H1 (cell line): ENCODE results near the gene HLA-DMB. TPM values are rescaled to one million over a fixed set of nuclear protein-coding genes. Genes with fewer than 3 reads are reported as not detected.

Experiments used
- CTCF ChIA-PET: fragments of 300-600 bp; sonication (Branson Sonifier 250); formaldehyde crosslinking; loops from one replicate; lab custom pipeline; 2021; ENCODE audit not compliant: partially characterized antibody; lab: Charles Lee
- POLR2A ChIA-PET: fragments of 300-600 bp; sonication (Branson Sonifier 250); formaldehyde crosslinking; loops from one replicate; lab custom pipeline; 2021; ENCODE audit warnings: inconsistent platforms; ENCODE audit not compliant: partially characterized antibody; lab: Charles Lee
- DNase-seq, 2 experiments: peaks; one replicate each; pipeline versions ENCODE4 v3.0.0 to v3.0.0-alpha.2; 2010 to 2022; ENCODE audit warnings: low spot score in 2 of 2, low read depth in 1 of 2, mixed read lengths in 1 of 2
- FAIRE-seq: peaks from 2 replicates; lab custom pipeline; 2011; peaks lifted over from hg19 to GRCh38; lab: Jason Lieb, UNC
- H2AFZ ChIP-seq: 2 replicates; pipeline ENCODE4 v1.8.1; 2012; ENCODE audit warnings: low read length, inconsistent platforms
- H2AK5ac ChIP-seq: 2 replicates; pipeline ENCODE4 v1.6.1; 2013; ENCODE audit warnings: low read depth, low read length
- H2BK120ac ChIP-seq: replicated peaks from 2 replicates; pipeline ENCODE3; 2013; ENCODE audit warnings: low read depth, low read length, inconsistent platforms
- H2BK12ac ChIP-seq: 2 replicates; pipeline ENCODE4 v1.6.1; 2013; ENCODE audit warnings: low read depth, low read length
- H2BK15ac ChIP-seq: 2 replicates; pipeline ENCODE4 v1.6.1; 2013; ENCODE audit warnings: low read length
- H2BK20ac ChIP-seq: 2 replicates; pipeline ENCODE4 v1.6.1; 2013; ENCODE audit warnings: low read length
- H2BK5ac ChIP-seq: 2 replicates; pipeline ENCODE4 v1.6.1; 2013; ENCODE audit warnings: low read depth, low read length
- H3K14ac ChIP-seq: 2 replicates; pipeline ENCODE4 v1.6.1; 2013; ENCODE audit warnings: inconsistent platforms; ENCODE audit not compliant: insufficient read length
- H3K18ac ChIP-seq: 2 replicates; pipeline ENCODE4 v1.6.1; 2013; ENCODE audit warnings: low read length; ENCODE audit errors: extremely low read depth
- H3K23ac ChIP-seq: 2 replicates; pipeline ENCODE4 v1.6.1; 2013; ENCODE audit warnings: inconsistent platforms; ENCODE audit not compliant: insufficient read length
- H3K23me2 ChIP-seq: 2 replicates; pipeline ENCODE4 v1.6.1; 2013; ENCODE audit warnings: low read depth, low read length
- H3K27ac ChIP-seq: 2 replicates; pipeline ENCODE4 v1.6.1; 2011; ENCODE audit warnings: low read depth, low read length, inconsistent platforms
- H3K27me3 ChIP-seq, 4 experiments: replicated peaks in 1 of 4; 1 replicate in 1 of 4; 2 replicates in 3 of 4; pipeline versions ENCODE4 v1.6.1 to v1.8.1; 2011 to 2013; ENCODE audit warnings: low read length in 3 of 4, mild to moderate bottlenecking in 3 of 4, inconsistent platforms in 2 of 4, mixed read lengths in 2 of 4, moderate library complexity in 1 of 4; ENCODE audit not compliant: control insufficient read depth in 3 of 4, insufficient read depth in 3 of 4; ENCODE audit errors: extremely low read depth in 1 of 4
- H3K36me3 ChIP-seq, 4 experiments: 2 replicates each; pipeline versions ENCODE4 v1.6.1 to v1.8.1; 2011 to 2013; ENCODE audit warnings: mild to moderate bottlenecking in 4 of 4, low read length in 3 of 4, moderate library complexity in 2 of 4, control low read depth in 1 of 4, inconsistent platforms in 1 of 4; ENCODE audit not compliant: insufficient read depth in 4 of 4, control insufficient read depth in 2 of 4
- H3K4ac ChIP-seq: replicated peaks from 2 replicates; pipeline ENCODE3; 2013; ENCODE audit warnings: low read length, low read depth, mixed read lengths, inconsistent platforms; ENCODE audit not compliant: insufficient read length
- H3K4me1 ChIP-seq, 4 experiments: replicated peaks in 1 of 4; 1 replicate in 1 of 4; 2 replicates in 3 of 4; pipeline versions ENCODE4 v1.6.1 to v1.8.1; 2011 to 2013; ENCODE audit warnings: low read length in 3 of 4, inconsistent platforms in 2 of 4, mixed read lengths in 1 of 4; ENCODE audit not compliant: insufficient read depth in 4 of 4, control insufficient read depth in 3 of 4
- H3K4me2 ChIP-seq, 2 experiments: 2 replicates each; pipeline versions ENCODE4 v1.6.1 to v1.8.1; 2011 to 2013; ENCODE audit warnings: low read depth in 2 of 2, low read length in 2 of 2, control low read depth in 1 of 2, inconsistent platforms in 1 of 2, mild to moderate bottlenecking in 1 of 2; ENCODE audit not compliant: insufficient read depth in 1 of 2
- H3K4me3 ChIP-seq, 4 experiments: fragments of 200-600, 300-600 bp in 1 of 4; sonication (generic), shearing (Covaris generic), sonication (Bioruptor Twin) in 1 of 4; 2 replicates each; pipeline versions ENCODE4 v1.5.1 to v1.8.1; 2011 to 2016; ENCODE audit warnings: low read length in 4 of 4, low read depth in 3 of 4, control low read depth in 2 of 4, inconsistent platforms in 2 of 4, mild to moderate bottlenecking in 2 of 4, mixed read lengths in 1 of 4, moderate library complexity in 1 of 4; ENCODE audit not compliant: insufficient read depth in 2 of 4; ENCODE audit errors: extremely low read depth in 1 of 4
- H3K56ac ChIP-seq: replicated peaks from 2 replicates; pipeline ENCODE3; 2013; ENCODE audit warnings: low read depth, mild to moderate bottlenecking, mixed read lengths, low read length, inconsistent platforms; ENCODE audit not compliant: insufficient read length
- H3K79me1 ChIP-seq: 2 replicates; pipeline ENCODE4 v1.6.1; 2013; ENCODE audit warnings: low read depth, low read length, control low read depth
- H3K79me2 ChIP-seq, 2 experiments: 2 replicates each; pipeline versions ENCODE4 v1.6.1 to v1.8.1; 2012 to 2013; ENCODE audit warnings: low read length in 2 of 2, mild to moderate bottlenecking in 2 of 2, inconsistent platforms in 1 of 2; ENCODE audit not compliant: insufficient read depth in 2 of 2, control insufficient read depth in 1 of 2
- H3K9ac ChIP-seq, 4 experiments: replicated peaks in 1 of 4; 1 replicate in 1 of 4; 2 replicates in 3 of 4; pipeline versions ENCODE4 v1.6.1 to v1.8.1; 2011 to 2013; ENCODE audit warnings: low read depth in 3 of 4, low read length in 3 of 4, control low read depth in 2 of 4, mild to moderate bottlenecking in 2 of 4, moderate library complexity in 2 of 4, inconsistent platforms in 1 of 4; ENCODE audit errors: extremely low read depth in 1 of 4
- H3K9me3 ChIP-seq, 2 experiments: 2 replicates each; pipeline versions ENCODE4 v1.6.1 to v1.8.1; 2012 to 2013; ENCODE audit warnings: mild to moderate bottlenecking in 2 of 2, moderate library complexity in 2 of 2, control low read depth in 1 of 2, inconsistent platforms in 1 of 2, low read depth in 1 of 2, low read length in 1 of 2, mixed read lengths in 1 of 2; ENCODE audit not compliant: insufficient read depth in 2 of 2
- H4K20me1 ChIP-seq, 2 experiments: replicated peaks in 1 of 2; 2 replicates each; pipeline versions ENCODE3 to v1.8.1; 2011 to 2013; ENCODE audit warnings: inconsistent platforms in 2 of 2, low read length in 2 of 2, mild to moderate bottlenecking in 1 of 2; ENCODE audit not compliant: insufficient read depth in 2 of 2, control insufficient read depth in 1 of 2
- H4K5ac ChIP-seq: 2 replicates; pipeline ENCODE4 v1.6.1; 2013; ENCODE audit warnings: low read length, low read depth, mixed read lengths, inconsistent platforms; ENCODE audit not compliant: insufficient read length
- H4K8ac ChIP-seq: 2 replicates; pipeline ENCODE4 v1.8.0; 2013; ENCODE audit warnings: mild to moderate bottlenecking, moderate library complexity, low read length, inconsistent platforms; ENCODE audit not compliant: insufficient read depth; ENCODE audit errors: extremely low read depth
- H4K91ac ChIP-seq: replicated peaks from 2 replicates; pipeline ENCODE3; 2013; ENCODE audit warnings: low read length, mixed read lengths, inconsistent platforms; ENCODE audit not compliant: insufficient read length
- BRCA1 ChIP-seq: IDR thresholded peaks from 2 replicates; pipeline ENCODE4 v1.6.1; 2012; ENCODE audit warnings: low read depth, low read length, improper control_type of control experiment
- CTBP2 ChIP-seq: IDR thresholded peaks from 2 replicates; pipeline ENCODE4 v1.7.0; 2011; ENCODE audit warnings: borderline replicate concordance, mild to moderate bottlenecking, moderate library complexity, mixed read lengths, low read length; ENCODE audit not compliant: insufficient read depth, insufficient read length
- HDAC2 ChIP-seq, 2 experiments: fragments of 300-600 bp in 1 of 2; sonication (generic) in 1 of 2; IDR thresholded peaks; 2 replicates each; pipeline ENCODE4 v1.6.1; 2011 to 2012; ENCODE audit warnings: low read depth in 2 of 2, low read length in 2 of 2, mild to moderate bottlenecking in 2 of 2, moderate library complexity in 2 of 2, borderline replicate concordance in 1 of 2, inconsistent platforms in 1 of 2
- HDAC6 ChIP-seq: IDR thresholded peaks from one replicate; pipeline ENCODE4 v1.7.1; 2012; ENCODE audit warnings: low read depth, mild to moderate bottlenecking, inconsistent platforms, low read length, moderate library complexity
- MAFK ChIP-seq: IDR thresholded peaks from 2 replicates; pipeline ENCODE4 v1.6.1; 2012; ENCODE audit warnings: low read depth, mild to moderate bottlenecking, improper control_type of control experiment, low read length
- NANOG ChIP-seq: IDR thresholded peaks from 2 replicates; pipeline ENCODE4 v1.6.1; 2011; ENCODE audit warnings: low read length, low read depth, mild to moderate bottlenecking, inconsistent platforms; ENCODE audit not compliant: insufficient read depth, poor library complexity, severe bottlenecking
- POU5F1 ChIP-seq: IDR thresholded peaks from 2 replicates; pipeline ENCODE4 v1.6.1; 2011; ENCODE audit warnings: low read depth, mild to moderate bottlenecking, low read length, moderate library complexity
- RBBP5 ChIP-seq: IDR thresholded peaks from 2 replicates; pipeline ENCODE4 v1.7.1; 2012; ENCODE audit warnings: low read depth, mild to moderate bottlenecking, inconsistent platforms, low read length, moderate library complexity, borderline replicate concordance
- SIX5 ChIP-seq: IDR thresholded peaks from 2 replicates; pipeline ENCODE4 v1.6.1; 2011; ENCODE audit warnings: mild to moderate bottlenecking, low read depth, low read length
- SP2 ChIP-seq: IDR thresholded peaks from 2 replicates; pipeline ENCODE4 v1.6.1; 2012; ENCODE audit warnings: mild to moderate bottlenecking, low read length, inconsistent platforms
- TAF7 ChIP-seq: optimal IDR thresholded peaks from 2 replicates; pipeline ENCODE3; 2011; ENCODE audit warnings: low read depth, mild to moderate bottlenecking, inconsistent platforms, low read length, moderate library complexity, borderline replicate concordance
- TEAD4 ChIP-seq: IDR thresholded peaks from 2 replicates; pipeline ENCODE4 v1.6.1; 2012; ENCODE audit warnings: low read depth, low read length, inconsistent platforms, mixed read lengths
- WGBS, 2 experiments: shearing (Covaris generic) in 1 of 2; methylation state at CpG; one replicate each; pipeline versions ENCODE4 v1.1.6 to v1.1.7; 2013 to 2015; ENCODE audit warnings: low lambda C conversion rate in 2 of 2, mixed read lengths in 2 of 2, inconsistent platforms in 1 of 2, low coverage in 1 of 2, missing lambda C conversion rate in 1 of 2; ENCODE audit not compliant: insufficient replicate concordance in 2 of 2, insufficient coverage in 1 of 2, insufficient read length in 1 of 2; ENCODE audit errors: extremely low coverage in 1 of 2, missing lambda C conversion rate in 1 of 2; 5-methylcytosine and 5-hydroxymethylcytosine counted together
- polyA plus RNA-seq, 7 experiments: library from polyadenylated mRNA; depleted of rRNA in 3 of 7; stranded (reverse) in 5 of 7; unstranded in 2 of 7; fragments of >200 nt in 5 of 7; fragments of 200-250 nt in 2 of 7; gene quantifications; 1 replicate in 5 of 7; 2 replicates in 1 of 7; 4 replicates in 1 of 7; pipeline versions ENCODE4 v1.2.1 to v1.2.3, GENCODE V29; 2011 to 2013; ENCODE audit warnings: missing spikeins in 2 of 7, mixed read lengths in 2 of 7
- total RNA-seq: library from RNA; stranded (reverse); fragmentation: NEBNext Ultra II Directional; extraction: Animal tissue kit (Norgen Biotek cat#: 25700); gene quantifications from 2 replicates; pipeline ENCODE4 v1.2.1, GENCODE V29; 2021

The HLA-DMB gene
- total and polyA plus RNA-seq, 2 of the 8 experiments (the other 6 are each of a cell fraction or from before 2014, with no cell fraction given), result 2.7 to 4.7 TPM

DNA sequence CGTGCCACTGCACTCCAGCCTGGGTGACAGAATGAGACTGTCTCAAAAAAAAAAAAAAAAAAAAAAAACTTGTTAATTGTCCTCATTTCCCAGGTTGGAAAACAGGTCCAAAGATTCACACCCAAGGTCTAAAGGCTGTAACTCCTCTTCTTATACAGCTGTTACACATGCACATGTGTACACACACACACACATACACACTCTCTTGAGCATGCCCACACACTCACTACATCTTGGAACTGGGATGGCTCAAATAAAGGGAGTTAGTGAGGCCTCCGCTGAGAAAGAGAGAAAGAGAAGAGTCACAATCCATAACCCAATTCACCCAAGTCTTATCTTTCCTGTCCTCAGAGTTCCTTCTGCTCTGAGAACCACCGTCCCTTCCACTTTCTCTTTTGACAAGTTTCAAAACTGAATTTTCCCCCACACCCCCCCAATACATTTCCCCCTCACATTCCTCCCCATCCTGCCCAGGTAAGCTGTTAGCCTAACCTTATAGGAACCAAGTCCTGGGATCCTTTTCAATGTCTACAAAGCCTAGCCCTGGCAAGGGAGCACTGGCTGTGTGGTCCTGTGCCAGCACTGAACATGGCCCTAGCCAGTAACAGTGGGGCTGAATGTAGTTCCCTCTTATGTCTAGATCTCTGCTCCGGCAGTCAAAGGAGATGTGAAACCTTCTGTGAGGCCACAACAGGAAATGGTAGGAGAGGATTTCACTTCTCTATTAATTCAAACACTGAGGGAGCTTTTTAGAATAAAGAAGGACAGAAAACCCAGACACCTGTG lies 3.2 kb upstream of the HLA-DMB start:
- no peaks in the 10 kb centered on the region for H3K9me3 ChIP-seq
- H3K4me1 ChIP-seq, result peaks cover 0 to 6% (median 3%) of the 10 kb centered on the region in 4 experiments; a peak in 5 of 7 replicates
- WGBS, 2 experiments, result 88% methylated on average over 3 of the region's 4 CpGs; no CpG with 5 or more reads in 1 of the 2 experiments
- H2BK12ac ChIP-seq, result no peak overlapping the region; the same call in 1 of the 2 replicates
- no peak overlapping the region for H2BK5ac ChIP-seq
- no peak overlapping the region for H2AK5ac ChIP-seq
- FAIRE-seq (no peak), DNase-seq (no peak)
- H3K27me3 ChIP-seq, result no peaks in the 10 kb centered on the region
- H4K5ac ChIP-seq, result no peak overlapping the region
- H3K4me3 ChIP-seq, result no peak overlapping the region
- no peak overlapping the region for H4K8ac ChIP-seq
- no peaks in the 10 kb centered on the region for H3K23me2 ChIP-seq
- H3K36me3 ChIP-seq, result no peaks in the 10 kb centered on the region
- POLR2A ChIA-PET, result interaction anchor here (3.0 kb wide), 1 partner anchor 26 kb away, joined by 31 read pairs; the partner anchor contains the start of gene BRD2
- H2AFZ ChIP-seq, result no peak overlapping the region
- H3K4me2 ChIP-seq, result no peak overlapping the region
- H3K9ac ChIP-seq, result no peak overlapping the region
- H2BK15ac ChIP-seq, result no peak overlapping the region
- no peak overlapping the region for H3K56ac ChIP-seq
- no peak overlapping the region for H3K23ac ChIP-seq
- no peaks in the 10 kb centered on the region for H3K79me1 ChIP-seq
- H3K14ac ChIP-seq, result no peak overlapping the region
- no peak overlapping the region for H3K27ac ChIP-seq
- no peak overlapping the region for H3K4ac ChIP-seq
- H4K91ac ChIP-seq, result no peak overlapping the region
- H4K20me1 ChIP-seq, result no peaks in the 10 kb centered on the region
- no peak overlapping the region for H2BK120ac ChIP-seq
- H3K18ac ChIP-seq, result no peak overlapping the region
- CTCF ChIA-PET, result interaction anchor here (0.6 to 6.0 kb wide), 9 partner anchors 10 to 183 kb away, joined by 3 to 64 read pairs (median 4); partner anchors contain the start of genes HLA-DMA and TAP2
- no peaks in the 10 kb centered on the region for H3K79me2 ChIP-seq
- no peak overlapping the region for H2BK20ac ChIP-seq
- TF ChIP-seq SP2 (no peak), TAF7 (no peak), HDAC2 (IDR thresholded peaks at IDR 0.05; ENCODE audit: borderline replicate concordance in 1 of 2, low read depth in 2 of 2, low read length in 2 of 2) (no peak), TEAD4 (no peak), RBBP5 (no peak), BRCA1 (no peak), HDAC6 (no peak), MAFK (no peak), SIX5 (no peak), POU5F1 (no peak), NANOG (no peak), CTBP2 (no peak)
